K562 (cell line): ENCODE results near the gene PRR14L. TPM values are rescaled to one million over a fixed set of nuclear protein-coding genes. Genes with fewer than 3 reads are reported as not detected.

Experiments used
- DPF2 ChIP-seq: fragments of 450-650 bp; IDR thresholded peaks from 2 replicates; pipeline ENCODE4 v1.6.1; 2016
- ESRRB ChIP-seq: fragments of 250-450 bp; sonication (Bioruptor Pico); IDR thresholded peaks from 2 replicates; pipeline ENCODE4 v1.5.0; 2020; ENCODE audit warnings: mild to moderate bottlenecking, moderate library complexity, borderline replicate concordance
- GTF2A2 ChIP-seq: IDR thresholded peaks from 2 replicates; pipeline ENCODE4 v1.6.1; 2016; ENCODE audit warnings: mild to moderate bottlenecking, missing genetic modification characterization, missing compliant biosample characterization
- NBN ChIP-seq: fragments of 450-650 bp; IDR thresholded peaks from 2 replicates; pipeline ENCODE4 v1.6.1; 2016; ENCODE audit warnings: low read depth, mild to moderate bottlenecking
- NFATC3 ChIP-seq: fragments of 450-650 bp; IDR thresholded peaks from 2 replicates; pipeline ENCODE4 v1.6.1; 2017; ENCODE audit warnings: mild to moderate bottlenecking
- SLC30A9 ChIP-seq: fragments of 250-450 bp; sonication (Bioruptor Pico); IDR thresholded peaks from 2 replicates; pipeline ENCODE4 v1.8.0; 2022; ENCODE audit warnings: mild to moderate bottlenecking, moderate library complexity
- TCF7 ChIP-seq: sonication (generic); IDR thresholded peaks from 2 replicates; pipeline ENCODE4 v1.6.1; 2016; ENCODE audit warnings: antibody characterized with exemption, borderline replicate concordance
- ZBTB7A ChIP-seq: IDR thresholded peaks from 2 replicates; pipeline ENCODE4 v1.6.1; 2011; ENCODE audit warnings: low read depth, mild to moderate bottlenecking, low read length, moderate library complexity, borderline replicate concordance; ENCODE audit not compliant: control insufficient read depth
- ZNF23 ChIP-seq: fragments of 250-450 bp; sonication (Bioruptor Pico); IDR thresholded peaks from 2 replicates; pipeline ENCODE4 v1.4.0; 2020; ENCODE audit warnings: mild to moderate bottlenecking
- polyA plus RNA-seq, 8 experiments: library from polyadenylated mRNA; depleted of rRNA in 4 of 8; stranded (reverse) in 5 of 8; unstranded in 3 of 8; fragments of >200 nt; fragmentation: Nextera tagmentation in 2 of 8; fragmentation: Illumina TruSeq in 1 of 8; extraction: Ambion mirVana in 2 of 8; extraction: Trizol in 1 of 8; gene quantifications; 2 replicates each; pipeline versions ENCODE4 v1.2.1 to v1.2.3, GENCODE V29; 2011 to 2014; ENCODE audit warnings: inconsistent platforms in 1 of 8, missing spikeins in 1 of 8
- total RNA-seq, 7 experiments: library from RNA; depleted of rRNA in 6 of 7; stranded (reverse); fragments of >200 nt in 6 of 7; fragmentation: Illumina TruSeq in 2 of 7; extraction: Trizol in 2 of 7; gene quantifications; 2 replicates each; pipeline versions ENCODE4 v1.2.1 to v1.2.3, GENCODE V29; 2011 to 2021; ENCODE audit warnings: low replicate concordance in 1 of 7
- TF ChIP-seq, protein P1 (sequence below), 2 experiments: fragments of 450-650 bp; conservative IDR thresholded peaks; 2 replicates each; pipeline ENCODE4 v1.6.1; 2017; ENCODE audit warnings: mild to moderate bottlenecking in 2 of 2, moderate library complexity in 2 of 2
- TF ChIP-seq, protein P2 (sequence below): sonication (generic); formaldehyde crosslinking; IDR thresholded peaks from 2 replicates; pipeline ENCODE4 v1.8.0; 2022; ENCODE audit warnings: mild to moderate bottlenecking, missing genetic modification reagents
- TF ChIP-seq, protein P3 (sequence below), 2 experiments: IDR thresholded peaks in 1 of 2; conservative IDR thresholded peaks in 1 of 2; 2 replicates each; pipeline ENCODE4 v1.6.1; 2016; ENCODE audit warnings: low read depth in 2 of 2, mild to moderate bottlenecking in 1 of 2, missing compliant biosample characterization in 1 of 2, missing genetic modification characterization in 1 of 2, moderate library complexity in 1 of 2
- TF ChIP-seq, protein P4 (sequence below): sonication (generic); formaldehyde crosslinking; IDR thresholded peaks from 2 replicates; pipeline ENCODE4 v1.8.0; 2023; ENCODE audit warnings: missing genetic modification reagents, mild to moderate bottlenecking, borderline replicate concordance
- TF ChIP-seq, protein P5 (sequence below): sonication (generic); formaldehyde crosslinking; IDR thresholded peaks from 2 replicates; pipeline ENCODE4 v1.9.0; 2022; ENCODE audit warnings: mild to moderate bottlenecking, missing genetic modification reagents

The PRR14L gene
- total and polyA plus RNA-seq, 9 of the 15 experiments (the other 6 are each of a cell fraction or from before 2014, with no cell fraction given) = 2.8 to 36.3 (median 12.3) TPM

DNA sequence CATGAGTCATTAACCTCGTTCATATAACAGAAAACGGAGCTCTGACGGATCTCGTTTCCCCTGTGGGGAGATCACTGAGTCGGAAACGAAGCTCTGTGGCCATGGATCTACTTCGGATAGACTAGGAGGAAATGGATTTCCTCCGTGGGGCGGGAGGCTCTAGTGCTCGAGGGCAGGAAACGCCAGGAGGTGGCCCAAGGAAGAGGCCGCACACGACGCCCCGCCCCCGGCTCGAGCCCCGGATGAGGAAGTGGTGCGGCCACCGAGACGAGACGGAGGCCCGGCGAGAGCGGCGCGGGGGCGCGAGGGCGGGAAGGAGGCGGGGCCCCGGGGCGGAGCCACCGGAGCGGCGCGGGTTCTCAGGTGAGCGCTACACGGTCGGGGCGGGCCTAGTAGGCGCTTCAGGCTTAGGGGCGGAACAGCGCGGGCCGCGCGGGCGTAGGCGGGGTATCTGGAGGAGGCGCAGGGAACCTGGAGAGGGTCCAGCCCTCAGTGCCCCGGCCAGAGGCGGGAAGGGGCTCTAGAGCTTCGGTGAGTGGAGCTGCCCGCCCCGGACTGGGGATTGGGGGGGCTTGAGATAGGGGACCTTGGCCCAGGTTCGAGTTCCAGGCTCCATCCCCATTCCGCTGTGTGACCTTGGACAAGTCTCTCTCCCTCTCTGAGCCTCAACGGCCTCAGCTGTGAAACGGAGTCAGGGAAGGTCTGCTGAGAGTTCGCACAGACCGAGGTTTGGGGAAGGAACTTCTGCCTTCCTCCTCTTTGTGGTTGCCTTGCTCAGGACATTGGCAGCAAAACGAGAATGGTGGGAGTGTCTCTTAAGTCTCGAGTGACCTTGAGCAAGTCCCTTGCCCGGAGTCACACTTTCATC, 3.9 kb upstream of the PRR14L start, which contains the start of gene DEPDC5 (continued):
- TF ChIP-seq SLC30A9 (CRISPR knock-in tag) (no peak), ZNF23 (CRISPR knock-in tag) (no peak), NFATC3 (no peak), TCF7 (no peak), DPF2 (no peak; the same call in 1 of the 2 replicates), ZBTB7A (peak; percentile 18; the same call in 1 of the 2 replicates), ESRRB (CRISPR knock-in tag) (no peak), GTF2A2 (tag) (no peak), NBN (peak; percentile 66)
- TF ChIP-seq, protein P1, sequence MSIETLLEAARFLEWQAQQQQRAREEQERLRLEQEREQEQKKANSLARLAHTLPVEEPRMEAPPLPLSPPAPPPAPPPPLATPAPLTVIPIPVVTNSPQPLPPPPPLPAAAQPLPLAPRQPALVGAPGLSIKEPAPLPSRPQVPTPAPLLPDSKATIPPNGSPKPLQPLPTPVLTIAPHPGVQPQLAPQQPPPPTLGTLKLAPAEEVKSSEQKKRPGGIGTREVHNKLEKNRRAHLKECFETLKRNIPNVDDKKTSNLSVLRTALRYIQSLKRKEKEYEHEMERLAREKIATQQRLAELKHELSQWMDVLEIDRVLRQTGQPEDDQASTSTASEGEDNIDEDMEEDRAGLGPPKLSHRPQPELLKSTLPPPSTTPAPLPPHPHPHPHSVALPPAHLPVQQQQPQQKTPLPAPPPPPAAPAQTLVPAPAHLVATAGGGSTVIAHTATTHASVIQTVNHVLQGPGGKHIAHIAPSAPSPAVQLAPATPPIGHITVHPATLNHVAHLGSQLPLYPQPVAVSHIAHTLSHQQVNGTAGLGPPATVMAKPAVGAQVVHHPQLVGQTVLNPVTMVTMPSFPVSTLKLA (conservative IDR thresholded peaks at IDR 0.05) = peak; percentile 58 to 80; a peak in 3 of 4 replicates
- TF ChIP-seq, protein P2, sequence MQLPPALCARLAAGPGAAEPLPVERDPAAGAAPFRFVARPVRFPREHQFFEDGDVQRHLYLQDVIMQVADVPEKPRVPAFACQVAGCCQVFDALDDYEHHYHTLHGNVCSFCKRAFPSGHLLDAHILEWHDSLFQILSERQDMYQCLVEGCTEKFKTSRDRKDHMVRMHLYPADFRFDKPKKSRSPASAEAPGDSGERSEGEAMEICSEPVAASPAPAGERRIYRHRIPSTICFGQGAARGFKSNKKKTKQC = 0 out of 2 replicates have a peak, but pooled peaks have one; percentile 39
- TF ChIP-seq, protein P3, sequence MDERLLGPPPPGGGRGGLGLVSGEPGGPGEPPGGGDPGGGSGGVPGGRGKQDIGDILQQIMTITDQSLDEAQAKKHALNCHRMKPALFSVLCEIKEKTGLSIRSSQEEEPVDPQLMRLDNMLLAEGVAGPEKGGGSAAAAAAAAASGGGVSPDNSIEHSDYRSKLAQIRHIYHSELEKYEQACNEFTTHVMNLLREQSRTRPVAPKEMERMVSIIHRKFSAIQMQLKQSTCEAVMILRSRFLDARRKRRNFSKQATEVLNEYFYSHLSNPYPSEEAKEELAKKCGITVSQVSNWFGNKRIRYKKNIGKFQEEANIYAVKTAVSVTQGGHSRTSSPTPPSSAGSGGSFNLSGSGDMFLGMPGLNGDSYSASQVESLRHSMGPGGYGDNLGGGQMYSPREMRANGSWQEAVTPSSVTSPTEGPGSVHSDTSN (CRISPR knock-in tag; IDR thresholded peaks at IDR 0.05; ENCODE audit: low read depth) = no peak
- TF ChIP-seq, protein P3 (tag; conservative IDR thresholded peaks at IDR 0.05; ENCODE audit: low read depth) = no peak
- TF ChIP-seq, protein P4, sequence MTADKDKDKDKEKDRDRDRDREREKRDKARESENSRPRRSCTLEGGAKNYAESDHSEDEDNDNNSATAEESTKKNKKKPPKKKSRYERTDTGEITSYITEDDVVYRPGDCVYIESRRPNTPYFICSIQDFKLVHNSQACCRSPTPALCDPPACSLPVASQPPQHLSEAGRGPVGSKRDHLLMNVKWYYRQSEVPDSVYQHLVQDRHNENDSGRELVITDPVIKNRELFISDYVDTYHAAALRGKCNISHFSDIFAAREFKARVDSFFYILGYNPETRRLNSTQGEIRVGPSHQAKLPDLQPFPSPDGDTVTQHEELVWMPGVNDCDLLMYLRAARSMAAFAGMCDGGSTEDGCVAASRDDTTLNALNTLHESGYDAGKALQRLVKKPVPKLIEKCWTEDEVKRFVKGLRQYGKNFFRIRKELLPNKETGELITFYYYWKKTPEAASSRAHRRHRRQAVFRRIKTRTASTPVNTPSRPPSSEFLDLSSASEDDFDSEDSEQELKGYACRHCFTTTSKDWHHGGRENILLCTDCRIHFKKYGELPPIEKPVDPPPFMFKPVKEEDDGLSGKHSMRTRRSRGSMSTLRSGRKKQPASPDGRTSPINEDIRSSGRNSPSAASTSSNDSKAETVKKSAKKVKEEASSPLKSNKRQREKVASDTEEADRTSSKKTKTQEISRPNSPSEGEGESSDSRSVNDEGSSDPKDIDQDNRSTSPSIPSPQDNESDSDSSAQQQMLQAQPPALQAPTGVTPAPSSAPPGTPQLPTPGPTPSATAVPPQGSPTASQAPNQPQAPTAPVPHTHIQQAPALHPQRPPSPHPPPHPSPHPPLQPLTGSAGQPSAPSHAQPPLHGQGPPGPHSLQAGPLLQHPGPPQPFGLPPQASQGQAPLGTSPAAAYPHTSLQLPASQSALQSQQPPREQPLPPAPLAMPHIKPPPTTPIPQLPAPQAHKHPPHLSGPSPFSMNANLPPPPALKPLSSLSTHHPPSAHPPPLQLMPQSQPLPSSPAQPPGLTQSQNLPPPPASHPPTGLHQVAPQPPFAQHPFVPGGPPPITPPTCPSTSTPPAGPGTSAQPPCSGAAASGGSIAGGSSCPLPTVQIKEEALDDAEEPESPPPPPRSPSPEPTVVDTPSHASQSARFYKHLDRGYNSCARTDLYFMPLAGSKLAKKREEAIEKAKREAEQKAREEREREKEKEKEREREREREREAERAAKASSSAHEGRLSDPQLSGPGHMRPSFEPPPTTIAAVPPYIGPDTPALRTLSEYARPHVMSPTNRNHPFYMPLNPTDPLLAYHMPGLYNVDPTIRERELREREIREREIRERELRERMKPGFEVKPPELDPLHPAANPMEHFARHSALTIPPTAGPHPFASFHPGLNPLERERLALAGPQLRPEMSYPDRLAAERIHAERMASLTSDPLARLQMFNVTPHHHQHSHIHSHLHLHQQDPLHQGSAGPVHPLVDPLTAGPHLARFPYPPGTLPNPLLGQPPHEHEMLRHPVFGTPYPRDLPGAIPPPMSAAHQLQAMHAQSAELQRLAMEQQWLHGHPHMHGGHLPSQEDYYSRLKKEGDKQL (CRISPR knock-in tag) = no peak
- TF ChIP-seq, protein P5, sequence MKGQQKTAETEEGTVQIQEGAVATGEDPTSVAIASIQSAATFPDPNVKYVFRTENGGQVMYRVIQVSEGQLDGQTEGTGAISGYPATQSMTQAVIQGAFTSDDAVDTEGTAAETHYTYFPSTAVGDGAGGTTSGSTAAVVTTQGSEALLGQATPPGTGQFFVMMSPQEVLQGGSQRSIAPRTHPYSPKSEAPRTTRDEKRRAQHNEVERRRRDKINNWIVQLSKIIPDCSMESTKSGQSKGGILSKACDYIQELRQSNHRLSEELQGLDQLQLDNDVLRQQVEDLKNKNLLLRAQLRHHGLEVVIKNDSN (CRISPR knock-in tag) = no peak
